AG09319 (cell line): ENCODE measurements around the gene TM9SF3.
A peak's percentile ranks its signal among the peaks of the same experiment; 100 is the strongest.

Experiments
- DNase-seq: peaks from one replicate; pipeline ENCODE4 v3.0.0-alpha.2; 2010; ENCODE audit warnings: low read depth; ENCODE audit errors: extremely low read depth
- CTCF ChIP-seq: IDR thresholded peaks from 2 replicates; pipeline ENCODE4 v1.5.1; 2011; ENCODE audit warnings: low read depth, mild to moderate bottlenecking, inconsistent platforms, low read length, moderate library complexity

Gene TM9SF3

GRCh38 chr10:96622013-96622787 lies 35.4 kb upstream of the TM9SF3 start:
- no peak for TF ChIP-seq CTCF
- DNase-seq = no peak

- no peak for TF ChIP-seq CTCF
- no peak for DNase-seq
These were observed 33.3 kb upstream of the TM9SF3 start for GRCh38 chr10:96619796-96620773.

GRCh38 chr10:96619120-96619519 lies 32.3 kb upstream of the TM9SF3 start:
- no peak for DNase-seq
- TF ChIP-seq CTCF = no peak

GRCh38 chr10:96618653-96619052 lies 31.8 kb upstream of the TM9SF3 start:
- DNase-seq = no peak
- no peak for TF ChIP-seq CTCF

GRCh38 chr10:96616961-96617360 lies 30.1 kb upstream of the TM9SF3 start:
- no peak for TF ChIP-seq CTCF
- no peak for DNase-seq

GRCh38 chr10:96614515-96614914 lies 27.7 kb upstream of the TM9SF3 start:
- DNase-seq = peak; percentile 24
- no peak for TF ChIP-seq CTCF

GRCh38 chr10:96613576-96613975 lies 26.8 kb upstream of the TM9SF3 start:
- DNase-seq = no peak
- no peak for TF ChIP-seq CTCF
